ENCODE results near the gene SHC3. TPM values are rescaled to one million over a fixed set of nuclear protein-coding genes. Genes with fewer than 3 reads are reported as not detected.

SHC3 gene
- total RNA-seq, 2 donors from 2014 or later = 1.5 to 1.8 TPM

GRCh38 chr9:89179540-89179894 is 899 bp upstream of the SHC3 start:
- DNase-seq (ENCODE audit: low spot score) = no peak
- TF ChIP-seq CTCF (IDR thresholded peaks at IDR 0.05) = peak; percentile 6
- H3K4me3 ChIP-seq = peak overlapping the region; percentile 68
- peaks cover 18 to 31% of the 10 kb centered on the region in 2 donors for H3K4me1 ChIP-seq (ENCODE audit: control insufficient read depth in 1 of 2, low read depth in 2 of 2)
- H3K27me3 ChIP-seq (replicated peaks; ENCODE audit: insufficient read depth) = peaks cover 11% of the 10 kb centered on the region
- no peaks in the 10 kb centered on the region for H3K9me3 ChIP-seq
- peak overlapping the region; percentile 59 to 62 for H3K27ac ChIP-seq
- ATAC-seq (ENCODE audit: insufficient number of reproducible peaks, low FRiP score, low read depth) = no peak
- no peaks in the 10 kb centered on the region for H3K36me3 ChIP-seq

- TF ChIP-seq CTCF (IDR thresholded peaks at IDR 0.05) = no peak
- no peaks in the 10 kb centered on the region for H3K9me3 ChIP-seq
- H3K4me3 ChIP-seq = peak overlapping the region; percentile 68
These were observed 367 bp upstream of the SHC3 start for GRCh38 chr9:89178830-89179539.

GRCh38 chr9:89177012-89177943 is 1.3 kb downstream of the SHC3 start:
- H3K4me3 ChIP-seq = peak overlapping the region; percentile 67
- H3K36me3 ChIP-seq = no peaks in the 10 kb centered on the region
- H3K27me3 ChIP-seq (replicated peaks; ENCODE audit: insufficient read depth) = peaks cover 11% of the 10 kb centered on the region
- H3K4me1 ChIP-seq (ENCODE audit: control insufficient read depth in 1 of 2, low read depth in 2 of 2) = peaks cover 18 to 31% of the 10 kb centered on the region in 2 donors
- DNase-seq (ENCODE audit: low spot score) (no peak), ATAC-seq (ENCODE audit: insufficient number of reproducible peaks, low FRiP score, low read depth) (no peak)
- TF ChIP-seq CTCF (IDR thresholded peaks at IDR 0.05) = no peak
- H3K9me3 ChIP-seq = no peaks in the 10 kb centered on the region
- peak overlapping the region in 1 of 2 donors; percentile 9 for H3K27ac ChIP-seq

More at GRCh38 chr9:89178830-89179539, 367 bp upstream of the SHC3 start:
- Histone ChIP-seq H3K27ac (peak overlapping the region; percentile 59 to 62), H3K36me3 (no peaks in the 10 kb centered on the region), H3K27me3 (replicated peaks; ENCODE audit: insufficient read depth) (peaks cover 11% of the 10 kb centered on the region), H3K4me1 (ENCODE audit: control insufficient read depth in 1 of 2, low read depth in 2 of 2) (peaks cover 18 to 31% of the 10 kb centered on the region in 2 donors)
- DNase-seq (ENCODE audit: low spot score) (no peak), ATAC-seq (ENCODE audit: insufficient number of reproducible peaks, low FRiP score, low read depth) (no peak)

- Histone ChIP-seq H3K27me3 (replicated peaks; ENCODE audit: insufficient read depth) (peaks cover 11% of the 10 kb centered on the region), H3K36me3 (no peaks in the 10 kb centered on the region)
- no peak for ATAC-seq (ENCODE audit: insufficient number of reproducible peaks, low FRiP score, low read depth)
These were observed 2.8 kb downstream of the SHC3 start for GRCh38 chr9:89175828-89176261.

More at GRCh38 chr9:89175828-89176261, 2.8 kb downstream of the SHC3 start:
- Histone ChIP-seq H3K4me3 (no peak overlapping the region), H3K4me1 (ENCODE audit: control insufficient read depth in 1 of 2, low read depth in 2 of 2) (peaks cover 18 to 31% of the 10 kb centered on the region in 2 donors), H3K9me3 (no peaks in the 10 kb centered on the region), H3K27ac (no peak overlapping the region)
- DNase-seq (ENCODE audit: low spot score) = no peak
- TF ChIP-seq CTCF (IDR thresholded peaks at IDR 0.05) = no peak

All from thoracic aorta (tissue), 2 donors.